MM.1S (cell line): ENCODE results near the gene LDHB.
A peak's percentile ranks its signal among the peaks of the same experiment; 100 is the strongest.

Experiments used
- DNase-seq: peaks from one replicate; pipeline ENCODE4 v3.0.0-alpha.2; 2015
- H2AFZ ChIP-seq: fragments of 300-600 bp; sonication (generic); 2 replicates; pipeline ENCODE4 v1.6.0; 2016; ENCODE audit warnings: antibody characterized with exemption, low read length
- H3F3A ChIP-seq: fragments of 300-600 bp; sonication (generic); 2 replicates; pipeline ENCODE4 v1.6.1; 2016; ENCODE audit warnings: mild to moderate bottlenecking, antibody characterized with exemption, low read length, moderate library complexity, mixed read lengths; ENCODE audit not compliant: insufficient read depth
- H3K27ac ChIP-seq: fragments of 300-600 bp; sonication (generic); 2 replicates; pipeline ENCODE4 v1.5.1; 2016; ENCODE audit warnings: mild to moderate bottlenecking, low read length
- H3K27me3 ChIP-seq: fragments of 300-600 bp; sonication (generic); replicated peaks from 2 replicates; pipeline ENCODE4 v1.6.0; 2016; ENCODE audit warnings: low read length; ENCODE audit not compliant: insufficient read depth
- H3K36me3 ChIP-seq: fragments of 300-600 bp; sonication (generic); replicated peaks from 2 replicates; pipeline ENCODE4 v1.6.1; 2016; ENCODE audit warnings: mild to moderate bottlenecking, low read length, mixed read lengths; ENCODE audit not compliant: insufficient read depth
- H3K4me1 ChIP-seq: fragments of 300-600 bp; sonication (generic); 2 replicates; pipeline ENCODE4 v1.6.1; 2016; ENCODE audit warnings: low read length, mixed read lengths
- H3K4me2 ChIP-seq: fragments of 300-600 bp; sonication (generic); 2 replicates; pipeline ENCODE4 v1.6.0; 2016; ENCODE audit warnings: low read depth, low read length
- H3K4me3 ChIP-seq: fragments of 300-600 bp; sonication (generic); 2 replicates; pipeline ENCODE4 v1.5.1; 2016; ENCODE audit warnings: low read length, mixed read lengths
- H3K79me2 ChIP-seq: fragments of 300-600 bp; sonication (generic); 2 replicates; pipeline ENCODE4 v1.6.1; 2016; ENCODE audit warnings: mixed run types, low read length, mixed read lengths
- H3K9ac ChIP-seq: fragments of 300-600 bp; sonication (generic); 2 replicates; pipeline ENCODE4 v1.6.1; 2016; ENCODE audit warnings: low read length, mixed read lengths
- H3K9me2 ChIP-seq: fragments of 300-600 bp; sonication (generic); replicated peaks from 2 replicates; pipeline ENCODE4 v1.6.1; 2016; ENCODE audit warnings: mild to moderate bottlenecking, low read length, mixed read lengths; ENCODE audit not compliant: insufficient read depth
- H3K9me3 ChIP-seq: fragments of 300-600 bp; sonication (generic); replicated peaks from 2 replicates; pipeline ENCODE4 v1.6.1; 2016; ENCODE audit warnings: mild to moderate bottlenecking, low read length, mixed read lengths; ENCODE audit not compliant: insufficient read depth
- H4K20me1 ChIP-seq: fragments of 300-600 bp; sonication (generic); 2 replicates; pipeline ENCODE4 v1.6.1; 2016; ENCODE audit warnings: mild to moderate bottlenecking, low read length, moderate library complexity, mixed read lengths; ENCODE audit not compliant: insufficient read depth
- CTCF ChIP-seq: fragments of 300-600 bp; sonication (generic); IDR thresholded peaks from 2 replicates; pipeline ENCODE4 v1.5.1; 2016; ENCODE audit warnings: antibody characterized with exemption, low read length, mixed read lengths
- EZH2 ChIP-seq: fragments of 300-600 bp; sonication (generic); optimal IDR thresholded peaks from 2 replicates; pipeline ENCODE3; 2017; ENCODE audit warnings: low read depth, mild to moderate bottlenecking, antibody characterized with exemption, low read length, mixed read lengths
- EZH2phosphoT487 ChIP-seq: fragments of 300-600 bp; sonication (generic); IDR thresholded peaks from 2 replicates; pipeline ENCODE4 v1.6.1; 2018; ENCODE audit warnings: antibody characterized with exemption, low read length

Gene LDHB

GRCh38 chr12:21634245-21634644 is 23.4 kb downstream of the LDHB start:
- TF ChIP-seq EZH2 = no peak
- TF ChIP-seq CTCF = no peak
- TF ChIP-seq EZH2phosphoT487 = no peak
- Histone ChIP-seq H3K4me1 (no peaks in the 10 kb centered on the region), H3K27me3 (no peaks in the 10 kb centered on the region), H3K9me3 (no peaks in the 10 kb centered on the region), H3K9ac (no peak overlapping the region), H3F3A (no peaks in the 10 kb centered on the region; the same call in 1 of the 2 replicates), H3K27ac (no peak overlapping the region), H3K36me3 (peaks cover 34% of the 10 kb centered on the region), H2AFZ (no peak overlapping the region), H3K9me2 (no peaks in the 10 kb centered on the region), H3K4me3 (no peak overlapping the region), H3K79me2 (peaks cover under 1% of the 10 kb centered on the region; the same call in 1 of the 2 replicates), H3K4me2 (no peak overlapping the region), H4K20me1 (no peaks in the 10 kb centered on the region)
- no peak for DNase-seq

- H3K79me2 ChIP-seq = no peaks in the 10 kb centered on the region
- no peak overlapping the region for H3K9ac ChIP-seq
- no peak overlapping the region for H3K4me3 ChIP-seq
- H3K9me2 ChIP-seq = no peaks in the 10 kb centered on the region
- H3K27ac ChIP-seq = no peak overlapping the region
- no peaks in the 10 kb centered on the region for H3K4me1 ChIP-seq
- TF ChIP-seq CTCF (no peak), EZH2phosphoT487 (no peak), EZH2 (no peak)
- H4K20me1 ChIP-seq = no peaks in the 10 kb centered on the region
- no peaks in the 10 kb centered on the region; the same call in 1 of the 2 replicates for H3F3A ChIP-seq
- no peaks in the 10 kb centered on the region for H3K9me3 ChIP-seq
- H3K27me3 ChIP-seq = no peaks in the 10 kb centered on the region
- H3K4me2 ChIP-seq = no peak overlapping the region
- H3K36me3 ChIP-seq = peaks cover 16% of the 10 kb centered on the region
- H2AFZ ChIP-seq = no peak overlapping the region
- no peak for DNase-seq
Measured at GRCh38 chr12:21631367-21631766, 26.3 kb downstream of the LDHB start.

- Histone ChIP-seq H3F3A (no peaks in the 10 kb centered on the region), H3K4me2 (no peak overlapping the region), H4K20me1 (no peaks in the 10 kb centered on the region), H3K27me3 (no peaks in the 10 kb centered on the region), H3K4me1 (no peaks in the 10 kb centered on the region), H3K79me2 (no peaks in the 10 kb centered on the region), H3K9ac (peak overlapping the region; percentile 22; the same call in 1 of the 2 replicates), H3K4me3 (no peak overlapping the region), H3K9me2 (no peaks in the 10 kb centered on the region), H3K9me3 (no peaks in the 10 kb centered on the region), H2AFZ (no peak overlapping the region), H3K36me3 (no peaks in the 10 kb centered on the region), H3K27ac (peak overlapping the region; percentile 45; the same call in 1 of the 2 replicates)
- DNase-seq = peak; percentile 40
- no peak for TF ChIP-seq EZH2
- TF ChIP-seq EZH2phosphoT487 = no peak
- TF ChIP-seq CTCF = no peak
Measured at GRCh38 chr12:21627924-21628323, 29.7 kb downstream of the LDHB start.
